ENCODE results near the gene CHST2. TPM values are rescaled to one million over a fixed set of nuclear protein-coding genes. Genes with fewer than 3 reads are reported as not detected.

The CHST2 gene
- total RNA-seq, 2 donors from 2014 or later, result 2.3 to 4.8 TPM

- no peaks in the 10 kb centered on the region for H3K9me3 ChIP-seq
- no peaks in the 10 kb centered on the region for H3K4me1 ChIP-seq
- no peak overlapping the region for H3K27ac ChIP-seq
- H3K4me3 ChIP-seq, result no peak overlapping the region
- DNase-seq (ENCODE audit: low spot score), result no peak
- H3K36me3 ChIP-seq, result no peaks in the 10 kb centered on the region
- H3K27me3 ChIP-seq, result no peaks in the 10 kb centered on the region
- TF ChIP-seq CTCF (IDR thresholded peaks at IDR 0.05), result no peak
Observed at GRCh38 chr3:143084856-143085731, 34.5 kb upstream of the CHST2 start.

- TF ChIP-seq CTCF (IDR thresholded peaks at IDR 0.05), result no peak
- Histone ChIP-seq H3K36me3 (no peaks in the 10 kb centered on the region), H3K4me1 (no peaks in the 10 kb centered on the region), H3K27ac (no peak overlapping the region), H3K9me3 (no peaks in the 10 kb centered on the region), H3K4me3 (no peak overlapping the region), H3K27me3 (no peaks in the 10 kb centered on the region)
- DNase-seq (ENCODE audit: low spot score), result no peak
Observed at GRCh38 chr3:143088835-143089234, 30.7 kb upstream of the CHST2 start.

- no peak for TF ChIP-seq CTCF (IDR thresholded peaks at IDR 0.05)
- H3K4me1 ChIP-seq, result no peaks in the 10 kb centered on the region
- H3K4me3 ChIP-seq, result no peak overlapping the region
- H3K36me3 ChIP-seq, result no peaks in the 10 kb centered on the region
- no peaks in the 10 kb centered on the region for H3K27me3 ChIP-seq
- H3K27ac ChIP-seq, result no peak overlapping the region
- H3K9me3 ChIP-seq, result no peaks in the 10 kb centered on the region
- DNase-seq (ENCODE audit: low spot score), result no peak
Observed at GRCh38 chr3:143089965-143090364, 29.6 kb upstream of the CHST2 start.

GRCh38 chr3:143090486-143090885, 29.1 kb upstream of the CHST2 start:
- DNase-seq (ENCODE audit: low spot score), result no peak
- no peak for TF ChIP-seq CTCF (IDR thresholded peaks at IDR 0.05)
- no peak overlapping the region for H3K4me3 ChIP-seq
- no peaks in the 10 kb centered on the region for H3K4me1 ChIP-seq
- H3K36me3 ChIP-seq, result no peaks in the 10 kb centered on the region
- H3K27ac ChIP-seq, result no peak overlapping the region
- no peaks in the 10 kb centered on the region for H3K9me3 ChIP-seq
- H3K27me3 ChIP-seq, result no peaks in the 10 kb centered on the region

- no peak for TF ChIP-seq CTCF (IDR thresholded peaks at IDR 0.05)
Observed at GRCh38 chr3:143090976-143091837, 28.4 kb upstream of the CHST2 start.

More at GRCh38 chr3:143090976-143091837, 28.4 kb upstream of the CHST2 start:
- Histone ChIP-seq H3K27ac (no peak overlapping the region), H3K27me3 (no peaks in the 10 kb centered on the region), H3K4me1 (no peaks in the 10 kb centered on the region), H3K36me3 (no peaks in the 10 kb centered on the region), H3K4me3 (no peak overlapping the region), H3K9me3 (no peaks in the 10 kb centered on the region)
- DNase-seq (ENCODE audit: low spot score), result no peak
